Uterus (tissue), 2 donors: ENCODE results near the gene SLC2A5.
A peak's percentile ranks its signal among the peaks of the same experiment; 100 is the strongest.

ENCODE experiments used
- POLR2A ChIP-seq, 2 donors: fragments of 450-650 bp; IDR thresholded peaks; one replicate each; pipeline ENCODE4 v1.6.1; 2016; ENCODE audit warnings: antibody characterized with exemption in 2 of 2, mild to moderate bottlenecking in 1 of 2, moderate library complexity in 1 of 2
- TF ChIP-seq, protein P1 (sequence below), 4 experiments: fragments of 200-600 bp in 2 of 4; fragments of 450-650 bp in 2 of 4; sonication (generic) in 2 of 4; IDR thresholded peaks; one replicate each; pipeline ENCODE4 v1.5.1; 2016 to 2019; ENCODE audit warnings: antibody characterized with exemption in 4 of 4, mild to moderate bottlenecking in 2 of 4, moderate library complexity in 1 of 4

DNA sequence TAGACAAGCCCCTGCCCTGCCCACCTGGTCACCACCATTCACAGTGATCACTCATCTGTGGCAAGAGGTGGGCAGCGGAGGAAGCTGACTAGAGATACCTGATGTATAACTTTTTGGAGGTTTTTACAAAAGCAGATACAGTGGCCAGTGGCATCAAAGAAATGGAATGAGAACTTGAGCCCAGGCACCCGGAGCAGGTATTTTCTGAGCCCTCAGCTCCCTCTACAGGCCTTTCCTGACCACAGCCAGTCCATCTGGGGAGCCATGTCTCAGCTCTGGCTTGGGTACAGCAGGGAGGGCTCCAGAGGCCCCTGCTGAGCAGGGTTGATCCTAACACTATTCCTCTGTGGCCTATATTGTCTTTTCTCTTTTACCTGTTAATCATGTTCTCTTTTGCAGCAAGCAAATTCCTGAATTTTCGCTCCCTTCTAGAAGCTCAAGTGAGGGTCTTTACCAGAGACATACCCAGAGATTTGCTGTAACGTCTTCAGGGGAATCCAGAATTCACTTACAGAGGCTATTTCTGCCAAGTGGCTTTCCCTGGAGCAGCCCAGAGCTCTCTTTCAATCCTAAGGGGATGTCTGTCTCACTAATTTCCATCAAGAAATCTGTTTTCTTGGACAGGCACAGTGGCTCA is 32.2 kb upstream of the SLC2A5 start:
- TF ChIP-seq, protein P1, sequence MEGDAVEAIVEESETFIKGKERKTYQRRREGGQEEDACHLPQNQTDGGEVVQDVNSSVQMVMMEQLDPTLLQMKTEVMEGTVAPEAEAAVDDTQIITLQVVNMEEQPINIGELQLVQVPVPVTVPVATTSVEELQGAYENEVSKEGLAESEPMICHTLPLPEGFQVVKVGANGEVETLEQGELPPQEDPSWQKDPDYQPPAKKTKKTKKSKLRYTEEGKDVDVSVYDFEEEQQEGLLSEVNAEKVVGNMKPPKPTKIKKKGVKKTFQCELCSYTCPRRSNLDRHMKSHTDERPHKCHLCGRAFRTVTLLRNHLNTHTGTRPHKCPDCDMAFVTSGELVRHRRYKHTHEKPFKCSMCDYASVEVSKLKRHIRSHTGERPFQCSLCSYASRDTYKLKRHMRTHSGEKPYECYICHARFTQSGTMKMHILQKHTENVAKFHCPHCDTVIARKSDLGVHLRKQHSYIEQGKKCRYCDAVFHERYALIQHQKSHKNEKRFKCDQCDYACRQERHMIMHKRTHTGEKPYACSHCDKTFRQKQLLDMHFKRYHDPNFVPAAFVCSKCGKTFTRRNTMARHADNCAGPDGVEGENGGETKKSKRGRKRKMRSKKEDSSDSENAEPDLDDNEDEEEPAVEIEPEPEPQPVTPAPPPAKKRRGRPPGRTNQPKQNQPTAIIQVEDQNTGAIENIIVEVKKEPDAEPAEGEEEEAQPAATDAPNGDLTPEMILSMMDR (IDR thresholded peaks at IDR 0.05) = peak; percentile 45 to 57 (median 50)
- no peak for TF ChIP-seq POLR2A (IDR thresholded peaks at IDR 0.05)
